Measurements from ENCODE around the gene OAF.

The OAF gene

GRCh38 chr11:120180551-120181232 lies 30.1 kb upstream of the OAF start:
- peaks cover 40% of the 10 kb centered on the region for H3K27me3 Mint-ChIP-seq
- no peaks in the 10 kb centered on the region for H3K36me3 Mint-ChIP-seq
- H3K4me3 Mint-ChIP-seq = no peak overlapping the region
- ATAC-seq = no peak
- H3K27ac Mint-ChIP-seq = no peak overlapping the region
- no peaks in the 10 kb centered on the region for H3K4me1 Mint-ChIP-seq
- H3K9me3 Mint-ChIP-seq = peaks cover 3% of the 10 kb centered on the region

DNA sequence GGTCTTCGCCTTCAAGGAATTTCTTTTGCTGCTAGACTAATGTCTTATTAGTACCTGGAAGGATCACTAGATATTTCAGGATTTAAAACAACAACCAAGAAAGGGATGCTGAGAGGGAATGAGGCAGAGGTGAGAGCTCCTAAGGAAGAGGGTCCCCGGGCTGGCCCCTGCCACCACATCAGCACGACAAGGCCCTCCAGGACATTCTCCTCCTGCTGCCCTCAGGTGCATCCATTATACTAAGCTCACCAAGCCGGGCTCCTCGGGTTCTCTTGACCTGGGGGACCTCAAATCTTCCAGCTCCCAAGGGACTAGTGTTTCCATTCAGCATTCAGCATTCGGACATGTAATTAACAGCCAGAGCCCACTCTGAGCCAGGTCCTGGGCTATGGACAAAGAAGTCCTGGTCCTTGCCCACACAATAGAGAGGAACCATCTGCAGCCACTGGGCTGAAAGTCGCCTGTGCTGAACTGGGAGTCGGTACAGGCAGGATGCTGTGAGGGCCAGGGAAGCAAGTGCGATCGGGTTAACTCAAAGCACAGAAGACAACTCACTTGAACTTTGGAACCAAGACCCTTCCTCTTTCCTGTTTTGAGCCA lies 29.4 kb upstream of the OAF start:
- H3K27ac Mint-ChIP-seq = no peak overlapping the region
- H3K4me1 Mint-ChIP-seq = peaks cover 2% of the 10 kb centered on the region
- H3K36me3 Mint-ChIP-seq = no peaks in the 10 kb centered on the region
- H3K4me3 Mint-ChIP-seq = no peak overlapping the region
- no peak for ATAC-seq
- peaks cover 44% of the 10 kb centered on the region for H3K27me3 Mint-ChIP-seq
- peaks cover 3% of the 10 kb centered on the region for H3K9me3 Mint-ChIP-seq

DNA sequence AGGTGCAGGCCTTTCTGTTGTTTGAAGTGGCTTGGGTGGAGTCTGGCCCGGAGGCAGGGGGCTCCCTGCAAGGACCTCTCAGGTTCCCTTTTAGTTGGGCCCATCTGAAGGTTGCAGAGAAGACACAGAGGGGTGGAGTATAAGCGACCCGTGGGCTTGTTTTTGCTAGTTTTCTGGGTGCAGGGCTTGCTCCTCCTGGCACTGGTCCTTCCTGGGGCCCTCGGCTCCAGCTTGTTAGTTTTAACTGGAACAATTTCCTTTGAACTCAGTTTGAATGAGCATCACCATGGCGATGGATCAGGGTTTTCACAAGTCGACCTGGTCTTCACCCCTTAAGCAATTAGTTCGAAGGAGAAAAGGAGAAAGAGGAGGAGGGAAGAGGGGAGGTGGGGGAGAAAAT lies 28.5 kb upstream of the OAF start:
- Mint-ChIP-seq H3K9me3 (peaks cover 3% of the 10 kb centered on the region), H3K36me3 (no peaks in the 10 kb centered on the region), H3K27me3 (peaks cover 51% of the 10 kb centered on the region), H3K27ac (no peak overlapping the region), H3K4me1 (peaks cover 10% of the 10 kb centered on the region), H3K4me3 (no peak overlapping the region)
- no peak for ATAC-seq

- H3K36me3 Mint-ChIP-seq = no peaks in the 10 kb centered on the region
- H3K4me1 Mint-ChIP-seq = peaks cover 10% of the 10 kb centered on the region
- H3K4me3 Mint-ChIP-seq = no peak overlapping the region
- H3K27ac Mint-ChIP-seq = no peak overlapping the region
- no peaks in the 10 kb centered on the region for H3K9me3 Mint-ChIP-seq
- ATAC-seq = no peak
- peaks cover 57% of the 10 kb centered on the region for H3K27me3 Mint-ChIP-seq
These were observed 27.9 kb upstream of the OAF start for GRCh38 chr11:120182790-120183491.

GRCh38 chr11:120183701-120184141 lies 27.1 kb upstream of the OAF start:
- peaks cover 65% of the 10 kb centered on the region for H3K27me3 Mint-ChIP-seq
- peaks cover 10% of the 10 kb centered on the region for H3K4me1 Mint-ChIP-seq
- H3K4me3 Mint-ChIP-seq = no peak overlapping the region
- H3K27ac Mint-ChIP-seq = no peak overlapping the region
- no peak for ATAC-seq
- H3K9me3 Mint-ChIP-seq = no peaks in the 10 kb centered on the region
- H3K36me3 Mint-ChIP-seq = no peaks in the 10 kb centered on the region

GRCh38 chr11:120184371-120184945 lies 26.4 kb upstream of the OAF start:
- no peak overlapping the region for H3K27ac Mint-ChIP-seq
- H3K9me3 Mint-ChIP-seq = no peaks in the 10 kb centered on the region

GRCh38 chr11:120184946-120185705 lies 25.7 kb upstream of the OAF start:
- H3K4me1 Mint-ChIP-seq = peaks cover 10% of the 10 kb centered on the region
- H3K27ac Mint-ChIP-seq = no peak overlapping the region
- no peaks in the 10 kb centered on the region for H3K36me3 Mint-ChIP-seq
- H3K27me3 Mint-ChIP-seq = peaks cover 73% of the 10 kb centered on the region
- ATAC-seq = no peak
- H3K9me3 Mint-ChIP-seq = no peaks in the 10 kb centered on the region
- no peak overlapping the region for H3K4me3 Mint-ChIP-seq

More at GRCh38 chr11:120184371-120184945, 26.4 kb upstream of the OAF start:
- no peaks in the 10 kb centered on the region for H3K36me3 Mint-ChIP-seq
- peaks cover 72% of the 10 kb centered on the region for H3K27me3 Mint-ChIP-seq
- ATAC-seq = no peak
- H3K4me3 Mint-ChIP-seq = no peak overlapping the region
- H3K4me1 Mint-ChIP-seq = peaks cover 10% of the 10 kb centered on the region

GRCh38 chr11:120185706-120186455 lies 25.0 kb upstream of the OAF start:
- Mint-ChIP-seq H3K27me3 (peaks cover 74% of the 10 kb centered on the region), H3K36me3 (no peaks in the 10 kb centered on the region), H3K4me3 (no peak overlapping the region), H3K9me3 (no peaks in the 10 kb centered on the region), H3K4me1 (peaks cover 10% of the 10 kb centered on the region), H3K27ac (peak overlapping the region; percentile 3)
- no peak for ATAC-seq

- Mint-ChIP-seq H3K4me1 (peaks cover 10% of the 10 kb centered on the region), H3K27ac (peak overlapping the region; percentile 3), H3K9me3 (no peaks in the 10 kb centered on the region), H3K4me3 (no peak overlapping the region), H3K27me3 (peaks cover 74% of the 10 kb centered on the region), H3K36me3 (no peaks in the 10 kb centered on the region)
- ATAC-seq = no peak
These were observed 24.4 kb upstream of the OAF start for GRCh38 chr11:120186456-120186773.

- Mint-ChIP-seq H3K27ac (peak overlapping the region; percentile 3), H3K9me3 (no peaks in the 10 kb centered on the region), H3K27me3 (peaks cover 74% of the 10 kb centered on the region), H3K4me1 (peaks cover 10% of the 10 kb centered on the region), H3K4me3 (no peak overlapping the region), H3K36me3 (no peaks in the 10 kb centered on the region)
- ATAC-seq = peak; percentile 75
These were observed 23.8 kb upstream of the OAF start for GRCh38 chr11:120186774-120187591.

- Mint-ChIP-seq H3K36me3 (no peaks in the 10 kb centered on the region), H3K4me1 (peaks cover 10% of the 10 kb centered on the region), H3K27ac (no peak overlapping the region), H3K4me3 (no peak overlapping the region), H3K27me3 (peaks cover 69% of the 10 kb centered on the region), H3K9me3 (no peaks in the 10 kb centered on the region)
- no peak for ATAC-seq
These were observed 22.5 kb upstream of the OAF start for GRCh38 chr11:120188371-120188770.

- Mint-ChIP-seq H3K4me3 (no peak overlapping the region), H3K36me3 (no peaks in the 10 kb centered on the region)
- no peak for ATAC-seq
These were observed 21.9 kb upstream of the OAF start for GRCh38 chr11:120188811-120189455.

DNA sequence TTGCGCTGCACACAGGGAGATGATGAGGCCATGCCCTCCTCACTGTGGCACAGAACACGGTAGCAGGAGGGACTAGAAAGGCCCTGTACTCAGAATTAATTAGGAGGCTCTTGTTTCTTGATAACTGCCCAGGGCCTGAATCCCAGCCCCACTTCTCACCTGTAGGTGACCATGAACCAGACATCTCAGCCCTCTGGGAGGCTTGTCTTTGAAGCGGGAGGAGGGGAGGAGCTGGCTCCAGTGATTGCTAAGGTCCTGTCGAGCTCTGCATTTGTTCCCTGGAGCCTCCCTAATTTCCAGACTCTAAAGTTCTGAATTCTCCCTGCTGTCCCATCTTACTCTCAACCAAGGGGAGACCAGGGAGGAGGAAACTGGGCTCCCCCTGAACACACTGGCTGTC lies 19.8 kb upstream of the OAF start:
- H3K27me3 Mint-ChIP-seq = peaks cover 69% of the 10 kb centered on the region
- H3K27ac Mint-ChIP-seq = no peak overlapping the region
- no peaks in the 10 kb centered on the region for H3K9me3 Mint-ChIP-seq
- H3K4me1 Mint-ChIP-seq = peaks cover 10% of the 10 kb centered on the region
- ATAC-seq = no peak
- H3K36me3 Mint-ChIP-seq = no peaks in the 10 kb centered on the region
- no peak overlapping the region for H3K4me3 Mint-ChIP-seq

More at GRCh38 chr11:120188811-120189455, 21.9 kb upstream of the OAF start:
- Mint-ChIP-seq H3K27ac (no peak overlapping the region), H3K9me3 (no peaks in the 10 kb centered on the region), H3K27me3 (peaks cover 72% of the 10 kb centered on the region), H3K4me1 (peaks cover 10% of the 10 kb centered on the region)

Data from stimulated activated memory B cell treated with anti-CD40 and anti-IgM and Interleukin-4, amounts not matched to agents 10 μg/mL and 1 μg/mL and 100 μg/mL, for 72 hours (primary cell).